HPDE6-E6E7 (cell line): Measurements from ENCODE around the gene RABL6.

ENCODE experiments used
- DNase-seq: peaks from one replicate; pipeline ENCODE4 v3.0.0; 2011; ENCODE audit warnings: missing footprints; ENCODE audit errors: extremely low spot score

RABL6 gene

DNA sequence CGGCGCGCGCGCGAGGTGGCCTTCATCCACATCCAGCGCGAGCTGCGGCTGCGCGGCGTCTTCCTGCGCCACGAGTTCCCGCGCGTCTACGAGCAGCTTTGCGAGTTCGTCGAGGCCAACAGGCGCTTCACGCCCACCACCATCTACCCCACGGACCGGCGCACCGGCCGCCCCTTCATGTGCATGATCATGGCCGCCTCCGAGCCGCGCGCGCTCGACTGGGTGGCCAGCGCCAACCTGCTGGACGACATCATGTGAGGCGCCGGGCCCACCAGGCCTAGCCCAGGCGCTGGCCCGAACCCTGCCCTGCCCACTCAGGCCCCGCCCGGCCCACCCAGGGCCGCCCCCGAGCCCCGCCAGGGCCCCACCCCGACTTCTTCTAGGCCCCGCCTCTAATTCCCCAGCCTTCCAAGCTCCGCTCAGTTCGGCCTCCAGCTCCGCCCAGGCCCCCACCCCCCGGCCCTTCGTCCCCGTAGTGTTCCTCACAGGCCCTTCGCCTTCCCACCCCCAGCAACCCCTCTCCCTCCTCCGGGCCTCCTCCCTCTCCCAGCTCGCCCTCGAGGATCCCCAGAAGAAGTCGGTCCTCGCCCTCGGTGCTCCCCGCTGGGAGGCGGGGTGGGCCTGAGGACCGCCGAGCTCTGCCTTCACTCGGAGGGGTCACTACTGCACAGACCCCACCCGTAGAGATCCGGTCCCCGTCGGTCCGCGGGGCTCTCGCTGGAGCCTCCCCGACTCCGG is 39.5 kb downstream of the RABL6 start:
- no peak for DNase-seq

DNA sequence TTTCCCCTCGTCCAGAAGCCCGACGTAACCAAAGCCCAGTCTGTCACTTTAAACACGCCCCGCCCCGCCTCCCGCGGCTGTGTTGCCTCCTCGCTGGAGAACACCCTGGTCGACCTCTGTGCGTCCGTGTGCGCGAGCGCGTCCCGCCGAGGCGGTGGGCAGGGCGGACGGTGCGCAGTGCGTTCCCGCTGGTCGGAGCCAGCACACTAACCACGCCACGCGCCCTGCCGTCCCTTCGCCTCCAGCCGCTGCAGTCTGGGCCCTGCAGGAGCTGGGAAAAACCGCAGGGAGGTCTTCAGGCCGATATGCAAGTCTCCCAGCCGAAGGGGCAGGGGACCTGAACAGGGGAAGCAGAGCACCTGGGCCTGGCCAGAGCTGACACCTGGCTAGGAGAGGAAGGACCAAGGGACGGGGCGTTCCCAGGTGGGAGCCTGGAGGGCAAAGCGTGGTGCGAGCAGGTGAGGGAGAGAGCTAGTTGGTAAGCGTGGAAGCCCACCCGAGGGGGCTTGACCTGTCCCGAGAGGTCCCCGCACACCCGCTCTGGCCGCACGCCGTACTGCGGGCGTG is 40.2 kb downstream of the RABL6 start:
- DNase-seq, result peak; percentile 67

DNA sequence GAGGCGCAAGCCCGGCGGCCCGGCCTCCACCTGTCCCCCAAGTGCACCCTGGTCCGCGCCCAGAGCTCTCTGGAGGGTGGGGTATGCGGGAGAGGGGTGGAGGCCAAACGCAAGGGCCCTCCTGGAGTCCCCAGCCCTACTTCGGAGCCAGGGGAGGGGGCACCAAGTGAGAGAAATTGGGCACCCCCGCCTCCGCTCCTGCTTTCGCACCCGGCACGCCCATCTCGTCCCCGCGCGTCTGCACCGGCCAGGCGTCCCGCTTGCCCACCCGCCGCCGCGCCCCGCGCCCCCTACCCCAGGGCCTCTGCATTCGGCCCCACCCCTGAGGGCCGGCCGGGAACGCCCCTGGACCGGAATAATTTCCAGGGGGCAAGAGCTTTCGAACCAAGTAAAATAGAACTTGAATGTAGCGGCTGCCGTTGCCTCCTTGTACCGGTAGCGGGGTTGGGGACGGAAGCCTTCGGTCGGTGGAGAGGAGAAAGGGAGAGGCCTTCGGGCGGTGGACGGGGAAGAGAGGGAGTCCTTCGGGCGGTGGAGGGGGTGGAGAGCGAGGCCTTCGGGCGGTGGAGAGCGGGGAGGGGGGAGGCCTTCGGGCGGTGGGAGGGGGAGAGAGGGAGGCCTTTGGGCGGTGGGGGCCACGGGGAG is 40.8 kb downstream of the RABL6 start:
- peak; percentile 23 for DNase-seq

DNA sequence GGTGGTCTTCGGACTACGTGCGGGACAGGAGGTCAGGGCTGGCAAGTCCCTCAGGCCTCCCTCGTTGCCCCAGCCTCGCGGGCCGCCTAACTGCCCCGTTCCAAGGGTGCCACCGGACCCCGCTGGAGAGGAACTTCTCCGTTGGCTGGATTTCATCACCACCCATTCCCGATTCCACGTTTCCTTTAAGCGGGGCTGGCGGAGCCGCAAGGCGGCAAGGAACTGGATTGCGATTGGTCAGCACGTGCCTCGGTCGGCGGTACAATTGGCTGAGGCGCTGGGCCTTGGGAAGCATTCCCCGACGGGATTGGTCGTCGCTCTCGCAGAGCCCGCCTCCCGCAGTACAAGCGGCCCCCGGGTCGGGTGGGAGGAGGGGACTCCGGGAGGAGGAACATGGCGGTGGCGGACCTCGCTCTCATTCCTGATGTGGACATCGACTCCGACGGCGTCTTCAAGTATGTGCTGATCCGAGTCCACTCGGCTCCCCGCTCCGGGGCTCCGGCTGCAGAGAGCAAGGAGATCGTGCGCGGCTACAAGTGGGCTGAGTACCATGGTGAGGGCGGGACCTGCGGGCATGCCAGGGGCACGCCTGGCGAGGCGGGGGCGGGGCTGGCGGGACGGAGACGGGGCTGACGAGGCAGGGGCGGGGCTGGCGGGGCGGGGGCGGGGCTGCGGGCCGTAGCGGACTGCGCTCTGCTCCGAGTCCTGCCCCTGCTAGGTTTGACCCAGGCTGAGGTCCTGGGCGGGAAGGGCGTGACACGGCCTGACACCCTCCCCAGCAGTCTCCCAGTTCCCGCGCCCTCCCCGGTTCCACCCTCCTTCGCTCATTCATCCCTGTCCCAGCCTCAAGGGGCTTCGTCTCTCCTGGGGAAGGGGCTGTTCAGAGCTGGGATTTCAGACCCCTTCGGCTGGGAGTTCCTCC is 41.6 kb downstream of the RABL6 start, which contains the start of gene PHPT1:
Gene PHPT1, plus strand, starts transcription at position 372 of the 922 bp plus-strand sequence. Its CDS starts 22 bp downstream, at position 394.
- peak; percentile 99 for DNase-seq

DNA sequence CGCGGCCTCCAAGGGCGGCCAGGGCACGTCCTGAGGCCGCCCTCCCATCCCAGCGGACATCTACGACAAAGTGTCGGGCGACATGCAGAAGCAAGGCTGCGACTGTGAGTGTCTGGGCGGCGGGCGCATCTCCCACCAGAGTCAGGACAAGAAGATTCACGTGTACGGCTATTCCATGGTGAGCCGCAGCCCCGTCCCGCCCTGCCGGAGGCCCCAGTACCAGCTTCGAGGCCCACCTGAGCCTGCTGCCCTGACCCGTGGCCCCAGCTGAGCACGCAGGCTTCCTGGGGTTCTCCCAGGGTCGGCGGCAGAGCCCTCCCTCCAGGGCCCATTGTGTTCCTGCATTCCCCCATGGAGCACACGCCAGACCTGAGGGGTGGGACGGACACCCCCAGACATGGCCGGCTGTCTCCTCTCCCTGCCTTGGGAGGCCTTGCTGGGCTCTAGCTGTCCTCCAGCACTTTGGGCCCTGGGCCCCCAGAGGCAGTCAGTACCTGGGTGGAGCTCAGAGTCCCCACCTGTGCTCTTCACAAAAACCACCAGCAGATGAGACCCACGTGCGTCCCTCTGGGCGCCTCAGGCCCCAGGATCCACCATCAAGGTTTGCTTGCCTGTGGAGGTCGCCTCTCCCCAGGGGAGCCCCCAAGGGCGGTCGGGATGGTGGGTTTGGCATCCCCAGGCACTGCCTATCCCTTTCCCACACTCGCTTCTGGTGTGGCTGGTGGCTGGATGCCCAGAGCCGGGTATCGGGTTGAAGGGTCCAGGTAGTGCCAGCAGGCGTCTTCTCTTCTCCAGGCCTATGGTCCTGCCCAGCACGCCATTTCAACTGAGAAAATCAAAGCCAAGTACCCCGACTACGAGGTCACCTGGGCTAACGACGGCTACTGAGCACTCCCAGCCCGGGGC is 42.5 kb downstream of the RABL6 start:
- DNase-seq, result no peak

DNA sequence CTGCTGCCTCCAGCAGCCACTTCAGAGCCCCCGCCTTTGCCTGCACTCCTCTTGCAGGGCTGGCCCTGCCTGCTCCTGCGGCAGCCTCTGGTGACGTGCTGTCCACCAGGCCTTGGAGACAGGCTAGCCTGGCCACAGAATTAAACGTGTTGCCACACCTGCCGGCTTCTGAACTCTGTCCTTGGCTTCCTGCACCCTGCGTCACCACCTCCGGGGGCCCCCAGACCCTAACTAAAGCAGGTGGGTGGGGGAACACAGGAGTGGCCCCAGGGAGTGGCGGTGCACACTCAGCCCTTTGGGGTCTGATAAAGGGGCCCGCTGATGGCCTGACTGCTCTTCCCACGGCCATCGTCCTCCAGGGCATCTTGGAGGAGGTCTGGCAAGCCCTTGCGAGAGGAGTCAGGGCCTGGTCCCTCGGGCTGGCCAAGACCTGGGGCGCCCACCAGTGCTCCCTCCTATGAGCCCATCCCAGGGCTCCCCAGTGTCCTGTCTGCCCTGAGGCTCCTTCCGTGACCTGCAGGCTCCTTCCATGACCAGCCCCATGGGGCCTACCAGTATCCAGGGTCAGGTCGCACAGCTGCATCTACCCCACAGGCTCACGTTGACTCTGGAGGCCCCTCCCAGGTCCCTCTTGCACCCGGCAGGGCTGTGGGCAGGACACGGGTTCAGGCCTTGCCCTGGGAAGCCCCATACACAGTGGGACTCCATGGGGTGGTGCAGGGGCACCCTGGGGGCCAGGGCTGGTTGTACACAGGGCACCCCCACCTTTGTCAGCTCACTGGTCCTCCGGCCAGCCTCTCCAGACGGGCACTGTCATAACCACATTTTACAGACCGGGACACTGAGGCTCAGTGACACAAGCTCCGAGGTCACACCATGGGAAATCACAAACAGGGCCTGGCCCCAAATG is 43.4 kb downstream of the RABL6 start:
- DNase-seq, result no peak

DNA sequence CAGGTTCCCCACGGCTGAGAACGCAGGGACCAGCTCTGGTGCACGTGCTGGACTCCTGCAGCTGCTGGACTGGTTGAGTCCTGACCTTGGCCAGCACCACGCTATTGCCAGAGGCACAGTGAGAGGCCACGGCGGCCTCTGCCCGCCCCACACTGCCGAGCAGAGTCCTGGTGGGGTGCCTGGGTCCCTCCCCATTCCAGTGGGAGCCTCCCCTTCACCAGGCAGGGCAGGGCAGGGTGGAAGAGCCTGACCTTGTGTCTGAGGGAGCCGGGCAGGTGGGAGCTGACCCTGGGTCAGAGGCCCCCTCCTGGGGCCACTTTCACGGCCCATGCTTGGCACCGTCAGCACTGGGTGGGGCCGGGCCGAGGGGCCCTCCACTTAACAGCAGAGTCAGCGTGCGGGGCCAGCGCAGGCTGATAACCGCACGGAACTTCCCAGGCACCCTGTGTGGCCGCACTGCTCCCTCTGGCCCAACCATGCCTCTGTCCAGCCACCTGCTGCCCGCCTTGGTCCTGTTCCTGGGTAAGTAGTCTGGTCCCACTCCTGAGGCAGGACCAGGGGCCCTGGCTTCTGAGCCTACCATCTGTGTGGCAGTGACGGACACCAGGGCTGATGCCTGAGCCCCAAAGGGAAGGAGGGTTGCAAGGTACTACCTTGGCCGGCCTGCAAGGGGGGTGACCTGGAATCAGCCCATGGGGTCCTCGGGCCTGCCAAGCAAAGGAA is 44.4 kb downstream of the RABL6 start, which contains the start of gene MAMDC4:
Gene MAMDC4, plus strand, starts transcription at position 406 of the 723 bp plus-strand sequence. Its CDS starts 71 bp downstream, at position 477.
- DNase-seq, result no peak

DNA sequence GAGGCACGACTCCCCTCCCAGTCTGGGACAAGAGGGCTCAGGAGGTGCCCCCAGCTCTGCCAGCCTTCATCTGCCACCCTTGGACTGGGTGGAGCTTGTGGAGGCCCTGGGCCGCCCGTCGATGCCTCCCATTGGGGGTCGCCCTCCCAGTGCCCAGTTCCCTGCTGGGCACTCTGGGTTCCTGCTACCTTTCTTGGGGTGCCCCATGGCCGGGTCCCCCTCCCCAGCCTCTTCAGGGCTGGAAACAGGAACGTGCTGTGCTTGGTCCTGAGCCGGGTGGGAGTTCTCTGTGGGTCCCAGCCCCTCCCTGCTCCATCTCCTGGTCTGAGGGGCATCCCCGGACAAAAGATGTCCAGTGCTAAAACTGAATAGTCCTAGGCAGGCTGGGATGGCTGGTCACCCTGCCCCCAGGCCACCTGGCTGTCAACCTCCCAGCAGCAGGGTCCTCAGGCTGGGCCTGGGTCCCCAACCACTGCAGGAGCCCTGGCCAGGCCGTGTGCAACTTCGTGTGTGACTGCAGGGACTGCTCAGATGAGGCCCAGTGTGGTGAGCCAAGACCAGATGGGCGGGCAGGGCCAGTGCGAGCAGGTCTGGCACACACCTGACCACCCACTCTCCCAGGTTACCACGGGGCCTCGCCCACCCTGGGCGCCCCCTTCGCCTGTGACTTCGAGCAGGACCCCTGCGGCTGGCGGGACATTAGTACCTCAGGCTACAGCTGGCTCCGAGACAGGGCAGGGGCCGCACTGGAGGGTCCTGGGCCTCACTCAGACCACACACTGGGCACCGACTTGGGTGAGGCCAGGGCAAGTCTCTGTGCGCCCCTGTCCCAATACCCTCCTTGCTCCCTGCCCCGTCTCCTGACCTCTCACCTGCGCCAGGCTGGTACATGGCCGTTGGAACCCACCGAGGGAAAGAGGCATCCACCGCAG is 45.2 kb downstream of the RABL6 start:
- DNase-seq, result no peak

DNA sequence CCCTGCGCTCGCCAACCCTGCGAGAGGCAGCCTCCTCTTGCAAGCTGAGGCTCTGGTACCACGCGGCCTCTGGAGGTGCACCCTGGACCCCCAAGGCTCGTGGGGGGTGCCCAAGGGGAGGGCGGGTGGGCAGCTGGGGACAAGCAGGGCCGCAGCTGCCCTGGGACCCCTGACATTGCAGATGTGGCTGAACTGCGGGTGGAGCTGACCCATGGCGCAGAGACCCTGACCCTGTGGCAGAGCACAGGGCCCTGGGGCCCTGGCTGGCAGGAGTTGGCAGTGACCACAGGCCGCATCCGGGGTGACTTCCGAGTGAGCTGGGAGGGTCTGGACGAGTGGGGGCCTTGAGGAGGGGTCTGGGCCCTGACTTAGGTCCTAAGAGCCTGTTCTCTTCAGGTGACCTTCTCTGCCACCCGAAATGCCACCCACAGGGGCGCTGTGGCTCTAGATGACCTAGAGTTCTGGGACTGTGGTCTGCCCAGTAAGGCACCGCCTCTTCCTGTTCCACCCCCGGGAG is 45.9 kb downstream of the RABL6 start:
- DNase-seq, result no peak

DNA sequence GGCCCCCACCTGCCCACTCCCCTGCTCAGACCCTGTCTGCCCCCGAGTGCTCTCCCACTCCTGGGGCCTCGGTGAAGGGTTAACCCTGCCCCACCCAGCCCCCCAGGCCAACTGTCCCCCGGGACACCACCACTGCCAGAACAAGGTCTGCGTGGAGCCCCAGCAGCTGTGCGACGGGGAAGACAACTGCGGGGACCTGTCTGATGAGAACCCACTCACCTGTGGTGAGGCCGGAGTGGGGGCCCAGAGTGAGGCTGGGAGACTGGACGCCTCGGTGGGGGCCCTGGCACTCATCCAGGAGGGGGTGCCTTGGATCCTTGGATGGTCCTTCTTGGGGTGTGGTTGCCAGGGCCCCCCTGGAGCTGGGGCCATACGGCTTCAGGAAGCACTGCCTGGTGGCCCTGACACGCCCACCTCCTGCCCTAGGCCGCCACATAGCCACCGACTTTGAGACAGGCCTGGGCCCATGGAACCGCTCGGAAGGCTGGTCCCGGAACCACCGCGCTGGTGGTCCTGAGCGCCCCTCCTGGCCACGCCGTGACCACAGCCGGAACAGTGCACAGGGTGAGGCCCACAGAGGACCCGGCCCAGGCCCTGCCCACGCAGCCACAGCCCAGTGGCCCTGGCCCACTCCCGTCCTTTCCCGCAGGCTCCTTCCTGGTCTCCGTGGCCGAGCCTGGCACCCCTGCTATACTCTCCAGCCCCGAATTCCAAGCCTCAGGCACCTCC is 46.5 kb downstream of the RABL6 start:
- no peak for DNase-seq

DNA sequence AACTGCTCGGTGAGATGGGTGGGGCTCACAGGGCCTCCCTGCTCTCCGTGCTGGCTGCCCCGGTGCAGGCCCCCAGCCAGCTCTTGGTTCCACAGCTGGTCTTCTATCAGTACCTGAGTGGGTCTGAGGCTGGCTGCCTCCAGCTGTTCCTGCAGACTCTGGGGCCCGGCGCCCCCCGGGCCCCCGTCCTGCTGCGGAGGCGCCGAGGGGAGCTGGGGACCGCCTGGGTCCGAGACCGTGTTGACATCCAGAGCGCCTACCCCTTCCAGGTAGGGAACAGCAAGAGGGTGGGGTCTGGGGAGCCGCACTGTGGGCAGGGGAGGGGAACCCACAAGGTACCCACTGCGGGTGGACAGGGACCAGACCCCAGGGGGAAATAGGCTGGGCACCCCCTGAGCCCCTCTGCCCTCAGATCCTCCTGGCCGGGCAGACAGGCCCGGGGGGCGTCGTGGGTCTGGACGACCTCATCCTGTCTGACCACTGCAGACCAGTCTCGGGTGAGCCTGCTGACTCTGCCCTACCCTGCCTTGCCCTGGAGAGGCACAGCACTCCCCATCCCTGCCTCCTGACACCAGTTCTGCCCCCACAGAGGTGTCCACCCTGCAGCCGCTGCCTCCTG is 47.2 kb downstream of the RABL6 start:
- no peak for DNase-seq

DNA sequence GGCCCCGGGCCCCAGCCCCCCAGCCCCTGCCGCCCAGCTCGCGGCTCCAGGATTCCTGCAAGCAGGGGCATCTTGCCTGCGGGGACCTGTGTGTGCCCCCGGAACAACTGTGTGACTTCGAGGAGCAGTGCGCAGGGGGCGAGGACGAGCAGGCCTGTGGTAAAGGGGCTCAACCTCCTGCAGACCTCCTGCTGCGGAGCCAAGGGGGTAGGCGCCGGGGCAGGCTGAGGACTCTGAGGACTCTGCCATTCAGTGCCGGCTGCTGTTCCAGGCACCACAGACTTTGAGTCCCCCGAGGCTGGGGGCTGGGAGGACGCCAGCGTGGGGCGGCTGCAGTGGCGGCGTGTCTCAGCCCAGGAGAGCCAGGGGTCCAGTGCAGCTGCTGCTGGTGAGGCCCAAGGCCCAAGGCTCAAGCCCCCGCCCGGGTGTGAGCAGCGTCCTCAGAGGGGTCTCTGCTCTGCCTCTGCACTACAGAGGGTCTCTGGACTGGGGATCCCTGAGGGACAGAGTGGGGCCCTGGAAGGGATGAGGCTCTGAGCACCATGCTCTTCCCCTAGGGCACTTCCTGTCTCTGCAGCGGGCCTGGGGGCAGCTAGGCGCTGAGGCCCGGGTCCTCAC is 47.8 kb downstream of the RABL6 start:
- DNase-seq, result no peak

DNA sequence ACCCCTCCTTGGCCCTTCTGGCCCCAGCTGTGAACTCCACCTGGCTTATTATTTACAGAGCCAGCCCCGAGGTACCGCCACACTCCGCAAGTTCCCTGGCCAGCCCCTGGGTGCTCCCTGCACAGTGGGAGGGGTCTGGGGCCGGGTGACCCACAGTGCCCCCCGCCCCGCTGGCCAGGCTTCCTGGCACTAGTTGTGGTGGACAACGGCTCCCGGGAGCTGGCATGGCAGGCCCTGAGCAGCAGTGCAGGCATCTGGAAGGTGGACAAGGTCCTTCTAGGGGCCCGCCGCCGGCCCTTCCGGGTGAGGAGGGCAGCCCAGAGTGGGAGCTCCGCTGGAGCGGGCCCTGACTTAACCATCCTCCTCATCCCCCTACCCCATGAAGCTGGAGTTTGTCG is 48.3 kb downstream of the RABL6 start:
- no peak for DNase-seq

DNA sequence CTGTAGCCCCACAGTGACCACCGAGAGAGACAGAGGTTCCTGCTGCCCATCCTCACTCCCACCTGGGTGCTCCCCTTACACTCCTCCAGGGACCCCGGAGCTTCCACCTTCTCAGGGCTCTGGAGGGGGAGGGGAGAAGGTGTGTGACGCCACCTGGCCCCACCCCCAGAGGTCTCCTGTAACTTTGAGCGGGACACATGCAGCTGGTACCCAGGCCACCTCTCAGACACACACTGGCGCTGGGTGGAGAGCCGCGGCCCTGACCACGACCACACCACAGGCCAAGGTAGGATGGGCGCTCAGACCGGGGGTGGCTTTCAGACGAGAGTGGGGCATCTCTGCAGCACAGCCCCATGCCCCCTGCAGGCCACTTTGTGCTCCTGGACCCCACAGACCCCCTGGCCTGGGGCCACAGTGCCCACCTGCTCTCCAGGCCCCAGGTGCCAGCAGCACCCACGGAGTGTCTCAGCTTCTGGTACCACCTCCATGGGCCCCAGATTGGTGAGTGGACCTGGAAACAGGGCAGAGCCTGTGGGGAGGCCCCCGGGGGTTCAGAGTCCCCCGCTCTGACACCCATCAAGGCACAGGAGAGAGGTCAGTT is 48.9 kb downstream of the RABL6 start:
- no peak for DNase-seq

DNA sequence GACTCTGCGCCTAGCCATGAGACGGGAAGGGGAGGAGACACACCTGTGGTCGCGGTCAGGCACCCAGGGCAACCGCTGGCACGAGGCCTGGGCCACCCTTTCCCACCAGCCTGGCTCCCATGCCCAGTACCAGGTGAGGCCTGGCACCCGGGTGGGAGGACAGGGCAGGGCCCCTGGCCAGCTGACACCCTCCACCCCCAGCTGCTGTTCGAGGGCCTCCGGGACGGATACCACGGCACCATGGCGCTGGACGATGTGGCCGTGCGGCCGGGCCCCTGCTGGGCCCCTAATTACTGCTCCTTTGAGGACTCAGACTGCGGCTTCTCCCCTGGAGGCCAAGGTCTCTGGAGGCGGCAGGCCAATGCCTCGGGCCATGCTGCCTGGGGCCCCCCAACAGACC is 49.4 kb downstream of the RABL6 start:
- no peak for DNase-seq
